Immature natural killer cell (primary cell): ENCODE measurements around the gene TAF11. TPM values are rescaled to one million over a fixed set of nuclear protein-coding genes. Genes with fewer than 3 reads are reported as not detected.
A peak's percentile ranks its signal among the peaks of the same experiment; 100 is the strongest.
"Not testable (repeated sequence)": the region's sequence is repeated elsewhere in the genome, so short reads cannot be mapped to it uniquely, and the experiment has no call there.

Source experiments
- DNase-seq, 3 donors: peaks; one replicate each; pipeline ENCODE4 v3.0.0; 2022; ENCODE audit warnings: mixed read lengths in 1 of 3
- H3K27ac Mint-ChIP-seq, 6 donors: one replicate each; pipeline ENCODE4 v1.8.0; 2020; ENCODE audit warnings: mixed read lengths in 6 of 6, mild to moderate bottlenecking in 5 of 6, inconsistent platforms in 4 of 6, moderate library complexity in 3 of 6
- H3K27me3 Mint-ChIP-seq, 3 donors: one replicate each; pipeline ENCODE4 v1.8.0; 2020 to 2021; ENCODE audit warnings: low read depth in 3 of 3, mild to moderate bottlenecking in 3 of 3, mixed read lengths in 3 of 3, moderate library complexity in 3 of 3, inconsistent platforms in 1 of 3
- H3K36me3 Mint-ChIP-seq, 3 donors: one replicate each; pipeline ENCODE4 v1.8.0; 2020; ENCODE audit warnings: mixed read lengths in 3 of 3, inconsistent platforms in 2 of 3, mild to moderate bottlenecking in 2 of 3
- H3K4me1 Mint-ChIP-seq, 2 donors: one replicate each; pipeline ENCODE4 v1.8.0; 2020; ENCODE audit warnings: inconsistent platforms in 2 of 2, mild to moderate bottlenecking in 2 of 2, mixed read lengths in 2 of 2, moderate library complexity in 1 of 2
- H3K4me3 Mint-ChIP-seq, 5 donors: one replicate each; pipeline ENCODE4 v1.8.0; 2020; ENCODE audit warnings: mild to moderate bottlenecking in 5 of 5, mixed read lengths in 5 of 5, inconsistent platforms in 3 of 5, moderate library complexity in 3 of 5
- H3K9me3 Mint-ChIP-seq, 6 donors: one replicate each; pipeline ENCODE4 v1.8.0; 2020; ENCODE audit warnings: mild to moderate bottlenecking in 6 of 6, mixed read lengths in 6 of 6, inconsistent platforms in 4 of 6, moderate library complexity in 3 of 6
- polyA plus RNA-seq, 3 donors: library from polyadenylated mRNA; unstranded; fragments of 300-500 nt; fragmentation: Illumina TruSeq; gene quantifications; one replicate each; pipeline ENCODE4 v1.2.3, GENCODE V29; 2021

Gene TAF11
- polyA plus RNA-seq, 3 donors from 2014 or later: 15.8 to 20.5 (median 20.4) TPM

GRCh38 chr6:34875292-34876213 is 12.3 kb downstream of the TAF11 start:
- Mint-ChIP-seq H3K27ac (peak overlapping the region in 4 of 6 donors; percentile 8 to 58 (median 13)), H3K4me1 (no peaks in the 10 kb centered on the region), H3K9me3 (no peaks in the 10 kb centered on the region), H3K27me3 (peaks cover 0 to 2% (median 2%) of the 10 kb centered on the region in 3 donors), H3K36me3 (peaks cover 6 to 51% (median 11%) of the 10 kb centered on the region in 3 donors), H3K4me3 (no peak overlapping the region)
- DNase-seq: no peak

- no peaks in the 10 kb centered on the region for H3K9me3 Mint-ChIP-seq
- peaks cover 5 to 40% (median 13%) of the 10 kb centered on the region in 3 donors for H3K36me3 Mint-ChIP-seq
- no peak for DNase-seq
- H3K4me3 Mint-ChIP-seq: no peak overlapping the region
- H3K4me1 Mint-ChIP-seq: no peaks in the 10 kb centered on the region
- H3K27ac Mint-ChIP-seq: no peak overlapping the region
- H3K27me3 Mint-ChIP-seq: peaks cover 0 to 2% (median 2%) of the 10 kb centered on the region in 3 donors
Observed at GRCh38 chr6:34872332-34872731, 15.5 kb downstream of the TAF11 start.

GRCh38 chr6:34871853-34872252 is 16.0 kb downstream of the TAF11 start:
- H3K27ac Mint-ChIP-seq: no peak overlapping the region
- H3K27me3 Mint-ChIP-seq: peaks cover 0 to 2% (median 2%) of the 10 kb centered on the region in 3 donors
- peaks cover 5 to 42% (median 13%) of the 10 kb centered on the region in 3 donors for H3K36me3 Mint-ChIP-seq
- H3K9me3 Mint-ChIP-seq: no peaks in the 10 kb centered on the region
- no peak overlapping the region for H3K4me3 Mint-ChIP-seq
- no peaks in the 10 kb centered on the region for H3K4me1 Mint-ChIP-seq
- DNase-seq: no peak

- Mint-ChIP-seq H3K4me3 (no peak overlapping the region), H3K27ac (peak overlapping the region in 1 of 6 donors; percentile 43), H3K36me3 (peaks cover 5 to 43% (median 18%) of the 10 kb centered on the region in 3 donors)
Observed at GRCh38 chr6:34867484-34867883, 20.4 kb downstream of the TAF11 start.

GRCh38 chr6:34866509-34866908 is 21.3 kb downstream of the TAF11 start:
- Mint-ChIP-seq H3K9me3 (no peaks in the 10 kb centered on the region), H3K27ac (no peak overlapping the region), H3K27me3 (peaks cover 0 to 2% (median 2%) of the 10 kb centered on the region in 3 donors), H3K4me1 (no peaks in the 10 kb centered on the region), H3K4me3 (no peak overlapping the region), H3K36me3 (peaks cover 5 to 37% (median 18%) of the 10 kb centered on the region in 3 donors)
- no peak for DNase-seq

More at GRCh38 chr6:34867484-34867883, 20.4 kb downstream of the TAF11 start:
- no peaks in the 10 kb centered on the region for H3K9me3 Mint-ChIP-seq
- H3K4me1 Mint-ChIP-seq: no peaks in the 10 kb centered on the region
- peaks cover 0 to 2% (median 2%) of the 10 kb centered on the region in 3 donors for H3K27me3 Mint-ChIP-seq
- DNase-seq: no peak

- no peaks in the 10 kb centered on the region for H3K4me1 Mint-ChIP-seq
- H3K27me3 Mint-ChIP-seq: peaks cover 0 to 2% (median 0%) of the 10 kb centered on the region in 3 donors
- DNase-seq: no peak
- no peaks in the 10 kb centered on the region for H3K9me3 Mint-ChIP-seq
- peaks cover 11 to 27% (median 20%) of the 10 kb centered on the region in 3 donors for H3K36me3 Mint-ChIP-seq
- no peak overlapping the region for H3K4me3 Mint-ChIP-seq
- peak overlapping the region in 1 of 6 donors; percentile 4 for H3K27ac Mint-ChIP-seq
Observed at GRCh38 chr6:34865107-34865506, 22.7 kb downstream of the TAF11 start.

- Mint-ChIP-seq H3K4me3 (no peak overlapping the region), H3K9me3 (no peaks in the 10 kb centered on the region), H3K27me3 (peaks cover 0 to 2% (median 0%) of the 10 kb centered on the region in 3 donors), H3K4me1 (no peaks in the 10 kb centered on the region), H3K36me3 (peaks cover 19 to 25% (median 20%) of the 10 kb centered on the region in 3 donors), H3K27ac (no peak overlapping the region)
- no peak for DNase-seq
Observed at GRCh38 chr6:34864007-34864406, 23.8 kb downstream of the TAF11 start.

- Mint-ChIP-seq H3K27me3 (peaks cover 0 to 2% (median 0%) of the 10 kb centered on the region in 3 donors), H3K4me1 (no peaks in the 10 kb centered on the region), H3K9me3 (no peaks in the 10 kb centered on the region), H3K27ac (no peak overlapping the region), H3K36me3 (peaks cover 37 to 42% (median 37%) of the 10 kb centered on the region in 3 donors), H3K4me3 (no peak overlapping the region)
- no peak for DNase-seq
Observed at GRCh38 chr6:34860776-34861175, 27.1 kb downstream of the TAF11 start.

GRCh38 chr6:34859951-34860350 is 27.9 kb downstream of the TAF11 start:
- Mint-ChIP-seq H3K4me1 (no peaks in the 10 kb centered on the region), H3K9me3 (no peaks in the 10 kb centered on the region), H3K27ac (no peak overlapping the region), H3K27me3 (peaks cover 0 to under 1% (median 0%) of the 10 kb centered on the region in 3 donors), H3K4me3 (no peak overlapping the region), H3K36me3 (peaks cover 33 to 39% (median 34%) of the 10 kb centered on the region in 3 donors)
- DNase-seq: no peak

GRCh38 chr6:34858681-34859080 is 29.2 kb downstream of the TAF11 start:
- Mint-ChIP-seq H3K36me3 (peaks cover 32 to 37% (median 33%) of the 10 kb centered on the region in 3 donors), H3K27ac (no peak overlapping the region), H3K4me1 (no peaks in the 10 kb centered on the region), H3K4me3 (no peak overlapping the region), H3K9me3 (no peaks in the 10 kb centered on the region), H3K27me3 (no peaks in the 10 kb centered on the region)
- DNase-seq: no peak

GRCh38 chr6:34855463-34855862 is 32.4 kb downstream of the TAF11 start:
- Mint-ChIP-seq H3K4me3 (no peak overlapping the region), H3K36me3 (peaks cover 24 to 46% (median 30%) of the 10 kb centered on the region in 3 donors), H3K27ac (no peak overlapping the region), H3K27me3 (no peaks in the 10 kb centered on the region), H3K4me1 (no peaks in the 10 kb centered on the region), H3K9me3 (no peaks in the 10 kb centered on the region)
- no peak for DNase-seq

GRCh38 chr6:34852406-34853085 is 35.3 kb downstream of the TAF11 start:
- Mint-ChIP-seq H3K9me3 (no peaks in the 10 kb centered on the region), H3K27me3 (no peaks in the 10 kb centered on the region), H3K4me3 (no peak overlapping the region), H3K4me1 (no peaks in the 10 kb centered on the region), H3K36me3 (peaks cover 21 to 32% (median 21%) of the 10 kb centered on the region in 3 donors), H3K27ac (peak overlapping the region in 1 of 6 donors; percentile 46)
- DNase-seq: no peak

- H3K36me3 Mint-ChIP-seq: peaks cover 9 to 20% (median 20%) of the 10 kb centered on the region in 3 donors
Observed at GRCh38 chr6:34851361-34851760, 36.5 kb downstream of the TAF11 start.

GRCh38 chr6:34849066-34849465 is 38.8 kb downstream of the TAF11 start:
- not testable (repeated sequence) for DNase-seq, H3K27ac Mint-ChIP-seq, H3K4me1 Mint-ChIP-seq, H3K4me3 Mint-ChIP-seq, H3K27me3 Mint-ChIP-seq, H3K9me3 Mint-ChIP-seq
- H3K36me3 Mint-ChIP-seq: peaks cover 5 to 19% (median 16%) of the 10 kb centered on the region in 3 donors

More at GRCh38 chr6:34851361-34851760, 36.5 kb downstream of the TAF11 start:
- Mint-ChIP-seq H3K27me3 (no peaks in the 10 kb centered on the region), H3K4me3 (no peak overlapping the region), H3K9me3 (no peaks in the 10 kb centered on the region), H3K27ac (no peak overlapping the region), H3K4me1 (no peaks in the 10 kb centered on the region)
- no peak for DNase-seq
